Activated naive CD4-positive, alpha-beta T cell treated with anti-CD3 and anti-CD28 coated beads, Interleukin-2, amount 50 U/mL, for 16 hours (primary cell): ENCODE results near the gene IPO4.
A peak's percentile ranks its signal among the peaks of the same experiment; 100 is the strongest.

Experiments used
- DNase-seq: peaks from one replicate; pipeline ENCODE4 v3.0.0-alpha.2; 2020

IPO4 gene

GRCh38 chr14:24172871-24173281, 15.7 kb downstream of the IPO4 start:
- no peak for DNase-seq

- no peak for DNase-seq
These were observed 16.3 kb downstream of the IPO4 start for GRCh38 chr14:24172261-24172860.

DNA sequence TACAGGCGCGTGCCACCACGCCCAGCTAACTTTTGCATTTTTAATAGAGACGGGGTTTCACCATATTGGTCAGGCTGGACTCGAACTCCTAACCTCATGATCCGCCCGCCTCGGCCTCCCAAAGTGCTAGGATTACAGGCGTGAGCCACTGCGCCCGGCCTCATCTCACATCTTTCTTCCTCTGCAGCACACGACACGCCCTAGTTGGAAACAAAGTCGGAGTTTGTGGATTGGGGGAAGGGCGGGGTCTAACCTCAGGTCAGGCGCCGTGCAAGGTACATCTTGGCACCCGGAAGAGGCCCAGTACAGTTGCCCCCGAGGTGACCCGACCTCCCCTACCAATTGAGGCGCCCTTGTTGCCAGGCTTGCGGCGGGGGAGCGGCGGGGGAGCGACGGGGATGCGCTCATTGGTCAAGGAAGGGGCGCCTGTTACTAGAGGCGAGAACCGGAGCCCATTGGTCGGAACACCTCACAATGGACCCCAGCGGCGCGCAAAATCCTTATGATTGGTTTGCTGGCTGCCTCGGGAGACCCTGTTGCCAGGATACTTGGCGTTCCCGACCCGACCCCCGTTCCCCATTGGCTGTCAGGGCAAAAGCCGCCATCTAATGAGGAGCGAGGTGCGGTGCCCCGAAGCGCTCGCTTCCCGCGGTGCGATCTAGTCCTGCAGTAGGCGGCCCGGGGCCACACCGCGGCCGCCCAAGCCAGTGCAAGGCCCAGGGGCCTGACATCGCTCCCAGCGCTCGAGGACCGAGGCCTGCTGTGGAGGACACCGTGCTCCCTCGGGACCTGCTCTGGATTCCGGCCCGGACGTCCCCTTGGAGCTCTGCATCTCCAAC, 17.0 kb downstream of the IPO4 start, which contains the start of gene REC8:
Gene REC8, plus strand, starts transcription at position 659 of the 839 bp plus-strand sequence. CDS start 473 bp downstream, outside the sequence.
- peak; percentile 68 for DNase-seq

GRCh38 chr14:24167469-24168114, 21.0 kb downstream of the IPO4 start:
- DNase-seq = no peak

- DNase-seq = no peak
These were observed 22.8 kb downstream of the IPO4 start for GRCh38 chr14:24165785-24166184.

GRCh38 chr14:24164518-24164991, 24.1 kb downstream of the IPO4 start:
- DNase-seq = no peak

- DNase-seq = no peak
These were observed 26.5 kb downstream of the IPO4 start for GRCh38 chr14:24162093-24162492.

DNA sequence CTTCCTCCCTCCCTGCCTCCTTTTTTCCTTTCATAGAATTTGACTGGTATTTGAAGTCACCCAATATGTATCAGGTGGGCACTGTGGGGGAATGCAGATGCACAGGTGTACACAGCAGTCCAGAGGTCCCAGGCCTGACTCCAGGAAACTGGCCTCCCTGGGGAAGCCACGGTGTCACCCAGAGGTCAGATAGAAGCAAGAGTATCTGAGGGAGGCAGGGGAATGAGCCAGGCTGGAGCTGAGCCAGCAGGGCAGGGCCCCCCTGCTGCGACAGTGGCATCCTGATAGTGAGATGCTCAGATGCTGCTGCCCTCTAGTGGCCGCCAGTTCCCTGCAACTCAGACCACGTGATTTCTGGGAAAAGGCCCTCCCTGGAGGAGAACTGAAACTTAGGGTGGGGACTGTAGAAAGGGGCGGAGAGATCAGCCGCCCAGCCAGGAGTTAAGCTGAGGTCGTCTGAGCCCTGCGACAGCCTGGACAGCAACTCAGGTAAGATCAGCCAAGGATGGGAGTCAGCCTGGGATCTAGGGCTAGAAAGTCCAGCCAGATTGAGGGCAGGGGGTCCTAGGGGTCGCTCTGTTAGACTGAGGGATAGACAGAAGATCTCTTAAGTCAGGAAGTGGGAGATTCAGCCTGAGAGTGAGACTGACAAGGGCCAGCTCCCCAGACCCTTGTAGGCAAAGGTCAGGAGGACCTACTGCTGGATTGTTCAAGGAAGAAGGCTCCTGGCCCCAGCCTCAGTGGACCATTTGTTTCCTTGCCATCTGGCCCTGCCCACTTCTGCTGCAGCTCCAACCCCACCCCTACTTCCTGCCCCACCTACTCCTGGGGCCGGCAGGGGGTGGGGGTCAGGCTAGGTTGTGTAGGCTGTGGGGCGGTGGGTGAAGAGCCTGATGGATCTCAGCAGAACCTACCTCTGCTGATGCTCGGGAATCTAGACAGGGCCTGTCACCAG, 27.5 kb downstream of the IPO4 start, which contains the start of gene IRF9:
Gene IRF9, plus strand, starts transcription at position 416 of the 955 bp plus-strand sequence. CDS start 880 bp downstream, outside the sequence.
- DNase-seq = peak; percentile 93

- no peak for DNase-seq
These were observed 28.1 kb downstream of the IPO4 start for GRCh38 chr14:24160499-24160849.

DNA sequence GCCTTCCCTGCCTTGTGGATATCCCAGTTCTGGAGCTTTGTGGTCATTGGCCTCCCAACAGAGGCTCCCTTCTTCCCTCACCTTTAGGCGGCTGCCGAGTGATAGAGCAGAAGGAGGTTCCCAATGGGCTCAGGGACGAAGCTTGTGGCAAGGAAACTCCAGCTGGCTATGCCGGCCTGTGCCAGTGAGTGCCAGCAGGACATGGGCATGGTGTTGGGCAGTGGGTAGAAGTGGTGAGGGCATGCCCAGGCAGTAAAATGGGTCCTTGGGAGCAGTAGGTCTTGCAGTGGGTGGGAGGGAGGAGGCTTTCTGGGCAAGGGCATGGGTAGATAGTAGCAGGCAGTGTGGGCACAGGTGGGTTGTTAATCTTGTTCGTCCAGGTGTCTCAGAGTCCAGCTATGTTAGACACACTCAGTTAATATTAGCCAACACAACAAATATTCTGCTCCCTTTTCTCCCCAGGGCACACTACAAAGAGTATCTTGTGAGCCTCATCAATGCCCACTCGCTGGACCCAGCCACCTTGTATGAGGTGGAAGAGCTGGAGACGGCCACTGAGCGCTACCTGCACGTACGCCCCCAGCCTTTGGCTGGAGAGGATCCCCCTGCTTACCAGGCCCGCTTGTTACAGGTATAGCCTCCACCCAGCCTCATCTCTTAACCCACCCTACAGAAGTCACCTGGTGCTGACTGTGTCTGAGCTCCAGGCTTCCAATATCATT, 28.7 kb downstream of the IPO4 start:
- no peak for DNase-seq

DNA sequence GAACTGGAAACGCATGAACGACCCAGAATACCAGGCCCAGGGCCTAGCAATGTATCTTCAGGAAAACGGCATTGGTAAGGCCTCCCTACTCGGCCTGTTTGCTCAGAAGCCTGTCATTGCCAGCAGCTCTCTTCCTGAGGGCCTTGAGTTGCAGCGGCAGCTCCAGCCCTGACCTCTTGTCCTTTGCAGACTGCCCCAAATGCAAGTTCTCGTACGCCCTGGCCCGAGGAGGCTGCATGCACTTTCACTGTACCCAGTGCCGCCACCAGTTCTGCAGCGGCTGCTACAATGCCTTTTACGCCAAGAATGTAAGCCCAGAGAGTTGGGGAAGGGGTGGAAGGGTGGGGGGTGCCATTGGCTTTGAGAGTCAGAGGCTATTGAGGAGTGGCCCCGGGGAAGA, 31.3 kb downstream of the IPO4 start:
- no peak for DNase-seq

DNA sequence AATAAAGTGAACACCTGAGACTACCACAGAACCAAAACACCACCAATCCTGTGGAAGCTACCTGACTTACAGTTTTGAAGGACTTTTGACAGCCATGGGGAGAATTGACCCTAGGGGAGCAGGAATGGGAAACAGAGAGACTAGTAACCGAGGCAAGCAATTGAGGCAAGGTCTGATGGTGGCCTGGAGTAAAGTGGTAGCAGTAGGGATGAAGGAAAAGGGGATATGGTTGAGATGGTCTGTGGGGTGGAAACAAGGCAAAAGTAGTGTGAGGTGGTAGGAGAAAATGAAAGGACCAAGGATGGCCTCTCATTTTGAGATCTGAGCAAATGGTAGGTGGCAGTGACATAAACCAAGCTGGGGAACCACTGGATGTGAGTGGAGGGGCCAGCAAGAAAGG, 31.8 kb downstream of the IPO4 start:
- DNase-seq = no peak

GRCh38 chr14:24155100-24155499, 33.5 kb downstream of the IPO4 start:
- no peak for DNase-seq

- DNase-seq = no peak
These were observed 37.1 kb downstream of the IPO4 start for GRCh38 chr14:24151404-24152080.

- DNase-seq = no peak
These were observed 37.6 kb downstream of the IPO4 start for GRCh38 chr14:24150993-24151392.

DNA sequence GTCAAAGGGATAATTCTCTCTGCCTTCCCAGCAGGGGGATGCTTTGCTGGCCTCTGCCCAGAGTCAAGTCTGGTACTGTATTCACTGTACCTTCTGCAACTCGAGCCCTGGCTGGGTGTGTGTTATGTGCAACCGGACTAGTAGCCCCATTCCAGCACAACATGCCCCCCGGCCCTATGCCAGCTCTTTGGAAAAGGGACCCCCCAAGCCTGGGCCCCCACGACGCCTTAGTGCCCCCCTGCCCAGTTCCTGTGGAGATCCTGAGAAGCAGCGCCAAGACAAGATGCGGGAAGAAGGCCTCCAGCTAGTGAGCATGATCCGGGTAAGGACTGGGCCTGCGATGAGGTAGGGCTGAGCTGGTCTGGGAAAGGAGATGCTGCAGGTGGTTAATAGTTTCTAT, 38.0 kb downstream of the IPO4 start:
- no peak for DNase-seq

- DNase-seq = no peak
These were observed 38.6 kb downstream of the IPO4 start for GRCh38 chr14:24150061-24150460.

DNA sequence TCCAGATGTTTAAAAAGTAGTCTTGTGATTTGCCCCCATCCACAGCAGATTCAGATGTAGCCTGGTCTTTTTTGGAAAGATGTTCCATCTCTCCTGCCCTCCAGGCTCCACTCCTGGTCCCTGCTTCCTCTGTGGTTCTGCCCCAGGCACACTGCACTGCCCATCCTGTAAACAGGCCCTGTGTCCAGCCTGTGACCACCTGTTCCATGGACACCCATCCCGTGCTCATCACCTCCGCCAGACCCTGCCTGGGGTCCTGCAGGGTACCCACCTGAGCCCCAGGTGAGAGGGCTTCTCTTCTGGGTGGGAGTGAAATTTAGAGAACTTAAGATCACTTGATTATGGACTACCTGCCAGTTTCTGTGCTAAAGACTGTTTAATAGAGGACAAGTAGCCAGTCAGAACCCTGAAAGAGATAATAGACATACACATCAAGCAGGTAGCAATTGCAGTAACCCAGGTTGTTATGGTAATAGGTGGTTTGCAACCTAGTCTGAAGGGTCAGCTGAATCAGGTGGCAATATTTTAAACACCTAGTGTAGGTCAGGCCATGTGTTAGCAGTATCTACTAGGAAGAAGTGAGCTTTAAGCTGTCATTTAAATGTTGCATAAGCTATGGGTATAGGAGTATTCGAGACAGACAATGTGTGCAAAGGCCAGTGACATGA, 39.2 kb downstream of the IPO4 start:
- DNase-seq = no peak

GRCh38 chr14:24147761-24148428, 40.7 kb downstream of the IPO4 start:
- DNase-seq = no peak
